HL-60 (cell line): ENCODE results near the gene DENND5A.

Experiments
- DNase-seq, 2 experiments: peaks; one replicate each; pipeline ENCODE4 v3.0.0-alpha.2; 2010 to 2020; ENCODE audit warnings: low read depth in 1 of 2, low spot score in 1 of 2
- H3K27ac ChIP-seq: fragments of 250-450 bp; sonication (Bioruptor Pico); replicated peaks from 2 replicates; pipeline ENCODE4 v1.5.1; 2020; ENCODE audit warnings: mild to moderate bottlenecking, moderate library complexity
- H3K27me3 ChIP-seq: fragments of 250-450 bp; sonication (Bioruptor Pico); 2 replicates; pipeline ENCODE4 v1.5.1; 2021; ENCODE audit warnings: mild to moderate bottlenecking, moderate library complexity; ENCODE audit not compliant: insufficient read depth, poor library complexity, severe bottlenecking
- H3K4me3 ChIP-seq: replicated peaks from 2 replicates; pipeline ENCODE4 v1.5.1; 2011; ENCODE audit warnings: mild to moderate bottlenecking, control low read depth, low read length; ENCODE audit not compliant: insufficient read depth
- GABPA ChIP-seq: IDR thresholded peaks from 2 replicates; pipeline ENCODE4 v1.6.1; 2012; ENCODE audit warnings: low read depth
- POLR2AphosphoS5 ChIP-seq: IDR thresholded peaks from 2 replicates; pipeline ENCODE4 v1.6.1; 2012; ENCODE audit warnings: low read depth
- SPI1 ChIP-seq: IDR thresholded peaks from 2 replicates; pipeline ENCODE4 v1.6.1; 2012; ENCODE audit warnings: low read depth, mild to moderate bottlenecking, borderline replicate concordance
- TF ChIP-seq, protein P1 (sequence below): IDR thresholded peaks from one replicate; pipeline ENCODE4 v1.5.1; 2011; ENCODE audit warnings: low read length, control low read depth, inconsistent platforms; ENCODE audit not compliant: insufficient read depth
- TF ChIP-seq, protein P2 (sequence below): IDR thresholded peaks from 2 replicates; pipeline ENCODE4 v1.6.1; 2012; ENCODE audit warnings: low read depth; ENCODE audit not compliant: insufficient replicate concordance

DENND5A gene

DNA sequence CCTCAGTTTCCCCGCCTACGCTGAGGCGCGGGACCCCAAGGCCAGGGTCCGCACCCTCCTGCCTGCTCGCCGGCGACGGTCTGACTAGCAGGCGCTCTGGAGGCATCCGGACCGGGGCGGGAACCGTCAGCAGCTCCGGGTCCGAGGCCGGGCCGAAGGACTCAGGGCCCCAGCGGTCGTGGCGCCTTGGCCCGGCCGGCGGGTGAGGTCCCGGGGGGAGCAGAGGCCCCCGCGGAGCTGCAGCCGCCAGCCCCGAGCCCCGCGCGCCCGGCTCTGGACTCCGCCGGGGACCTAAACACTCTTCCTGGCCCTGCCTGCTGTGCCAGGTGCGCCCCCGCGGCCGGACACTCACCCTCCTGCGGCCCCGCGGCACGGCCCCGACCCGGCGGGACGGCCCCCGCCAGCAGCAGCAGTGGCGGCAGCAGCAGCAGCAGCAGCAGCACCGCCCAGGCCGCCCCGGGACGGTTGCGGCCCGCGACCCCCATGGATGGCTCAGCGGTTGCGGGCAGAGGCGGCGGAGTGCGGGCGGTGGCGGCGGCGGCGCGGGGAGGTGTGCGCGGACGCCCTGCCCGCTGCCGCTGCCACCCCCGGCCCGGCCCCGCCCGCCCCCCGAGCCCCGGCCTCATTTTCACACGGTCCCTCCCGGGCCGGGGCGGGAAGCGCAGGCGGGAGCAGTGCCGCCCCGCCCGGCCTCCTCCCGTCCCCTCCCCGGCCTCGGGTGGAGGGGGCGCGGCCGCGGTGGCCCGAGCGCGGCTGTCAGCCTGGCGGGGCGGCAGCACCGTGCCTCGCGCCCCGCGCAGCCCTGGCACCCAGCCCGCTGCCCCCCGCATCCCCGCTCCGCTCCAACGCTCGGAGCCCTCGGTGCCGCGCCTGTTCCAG is 173.9 kb downstream of the DENND5A start, which contains the start of gene SCUBE2:
Gene SCUBE2, minus strand, starts transcription at position 556 of the 879 bp plus-strand sequence. Its CDS starts 71 bp downstream, at position 485.
- Histone ChIP-seq H3K27ac (no peak within 1 kb of the TSS), H3K4me3 (peak within 1 kb of the TSS; percentile 22), H3K27me3 (peaks cover 34% of the 10 kb centered on the region)
- TF ChIP-seq, protein P1, sequence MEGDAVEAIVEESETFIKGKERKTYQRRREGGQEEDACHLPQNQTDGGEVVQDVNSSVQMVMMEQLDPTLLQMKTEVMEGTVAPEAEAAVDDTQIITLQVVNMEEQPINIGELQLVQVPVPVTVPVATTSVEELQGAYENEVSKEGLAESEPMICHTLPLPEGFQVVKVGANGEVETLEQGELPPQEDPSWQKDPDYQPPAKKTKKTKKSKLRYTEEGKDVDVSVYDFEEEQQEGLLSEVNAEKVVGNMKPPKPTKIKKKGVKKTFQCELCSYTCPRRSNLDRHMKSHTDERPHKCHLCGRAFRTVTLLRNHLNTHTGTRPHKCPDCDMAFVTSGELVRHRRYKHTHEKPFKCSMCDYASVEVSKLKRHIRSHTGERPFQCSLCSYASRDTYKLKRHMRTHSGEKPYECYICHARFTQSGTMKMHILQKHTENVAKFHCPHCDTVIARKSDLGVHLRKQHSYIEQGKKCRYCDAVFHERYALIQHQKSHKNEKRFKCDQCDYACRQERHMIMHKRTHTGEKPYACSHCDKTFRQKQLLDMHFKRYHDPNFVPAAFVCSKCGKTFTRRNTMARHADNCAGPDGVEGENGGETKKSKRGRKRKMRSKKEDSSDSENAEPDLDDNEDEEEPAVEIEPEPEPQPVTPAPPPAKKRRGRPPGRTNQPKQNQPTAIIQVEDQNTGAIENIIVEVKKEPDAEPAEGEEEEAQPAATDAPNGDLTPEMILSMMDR, result no peak
- TF ChIP-seq GABPA, result no peak
- TF ChIP-seq, protein P2, sequence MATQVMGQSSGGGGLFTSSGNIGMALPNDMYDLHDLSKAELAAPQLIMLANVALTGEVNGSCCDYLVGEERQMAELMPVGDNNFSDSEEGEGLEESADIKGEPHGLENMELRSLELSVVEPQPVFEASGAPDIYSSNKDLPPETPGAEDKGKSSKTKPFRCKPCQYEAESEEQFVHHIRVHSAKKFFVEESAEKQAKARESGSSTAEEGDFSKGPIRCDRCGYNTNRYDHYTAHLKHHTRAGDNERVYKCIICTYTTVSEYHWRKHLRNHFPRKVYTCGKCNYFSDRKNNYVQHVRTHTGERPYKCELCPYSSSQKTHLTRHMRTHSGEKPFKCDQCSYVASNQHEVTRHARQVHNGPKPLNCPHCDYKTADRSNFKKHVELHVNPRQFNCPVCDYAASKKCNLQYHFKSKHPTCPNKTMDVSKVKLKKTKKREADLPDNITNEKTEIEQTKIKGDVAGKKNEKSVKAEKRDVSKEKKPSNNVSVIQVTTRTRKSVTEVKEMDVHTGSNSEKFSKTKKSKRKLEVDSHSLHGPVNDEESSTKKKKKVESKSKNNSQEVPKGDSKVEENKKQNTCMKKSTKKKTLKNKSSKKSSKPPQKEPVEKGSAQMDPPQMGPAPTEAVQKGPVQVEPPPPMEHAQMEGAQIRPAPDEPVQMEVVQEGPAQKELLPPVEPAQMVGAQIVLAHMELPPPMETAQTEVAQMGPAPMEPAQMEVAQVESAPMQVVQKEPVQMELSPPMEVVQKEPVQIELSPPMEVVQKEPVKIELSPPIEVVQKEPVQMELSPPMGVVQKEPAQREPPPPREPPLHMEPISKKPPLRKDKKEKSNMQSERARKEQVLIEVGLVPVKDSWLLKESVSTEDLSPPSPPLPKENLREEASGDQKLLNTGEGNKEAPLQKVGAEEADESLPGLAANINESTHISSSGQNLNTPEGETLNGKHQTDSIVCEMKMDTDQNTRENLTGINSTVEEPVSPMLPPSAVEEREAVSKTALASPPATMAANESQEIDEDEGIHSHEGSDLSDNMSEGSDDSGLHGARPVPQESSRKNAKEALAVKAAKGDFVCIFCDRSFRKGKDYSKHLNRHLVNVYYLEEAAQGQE, result no peak
- TF ChIP-seq SPI1, result no peak
- TF ChIP-seq POLR2AphosphoS5, result no peak
- DNase-seq, result no peak

DNA sequence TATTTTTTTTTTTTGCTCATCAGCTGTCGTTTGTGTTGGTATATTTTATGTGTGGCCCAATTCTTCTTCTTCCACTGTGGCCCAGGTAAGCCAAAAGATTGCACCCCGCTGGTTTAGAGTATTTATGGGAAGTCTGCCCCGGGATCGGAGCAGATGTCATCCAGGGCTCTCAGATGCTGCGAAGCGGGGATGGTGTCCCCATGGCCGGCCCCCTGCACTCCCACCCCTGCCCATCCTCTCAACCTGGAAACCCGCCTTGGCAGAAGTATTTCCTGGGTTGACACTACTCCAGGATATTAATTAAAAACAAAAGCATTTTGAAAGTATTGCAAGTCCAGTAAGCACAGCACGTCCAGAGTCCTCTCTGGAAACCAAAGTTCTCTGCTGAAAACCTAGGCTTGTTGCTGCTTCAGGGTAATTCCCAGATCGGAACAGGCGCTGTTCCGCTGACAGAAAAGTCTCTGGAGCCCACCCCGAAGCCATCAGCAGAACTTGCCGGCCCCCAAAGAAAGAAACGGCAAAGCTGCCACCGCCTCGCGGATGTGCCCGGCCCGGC is 174.6 kb downstream of the DENND5A start:
- Histone ChIP-seq H3K27ac (no peak overlapping the region), H3K4me3 (peak overlapping the region; percentile 22)
- TF ChIP-seq, protein P1, result no peak
- TF ChIP-seq POLR2AphosphoS5, result no peak

DNA sequence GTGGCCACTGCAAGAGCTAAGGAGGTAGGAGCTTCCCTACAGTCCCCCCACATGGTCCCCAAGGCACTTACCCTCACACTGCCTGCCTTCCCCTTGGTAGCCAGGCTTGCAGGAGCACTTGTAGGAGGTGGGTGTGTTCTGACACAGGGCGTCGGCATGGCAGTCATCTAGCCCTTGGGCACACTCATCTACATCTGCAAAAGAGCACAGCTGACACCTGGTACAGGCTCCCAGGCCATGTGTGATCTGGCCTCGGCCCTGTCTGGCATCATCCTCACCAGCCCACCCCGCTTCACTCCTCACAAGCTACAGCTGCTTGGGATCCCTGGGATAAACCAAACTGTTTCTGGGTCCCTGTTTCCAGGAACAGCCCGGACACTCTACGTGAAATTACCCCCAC is 175.5 kb downstream of the DENND5A start:
- Histone ChIP-seq H3K4me3 (no peak overlapping the region), H3K27ac (no peak overlapping the region), H3K27me3 (peaks cover 34% of the 10 kb centered on the region)
- no peak for DNase-seq
- TF ChIP-seq POLR2AphosphoS5 (no peak), GABPA (no peak), SPI1 (no peak)
- TF ChIP-seq, protein P2, result no peak
- TF ChIP-seq, protein P1, result no peak

More for the DNA sequence above, 174.6 kb downstream of the DENND5A start:
- H3K27me3 ChIP-seq, result peaks cover 34% of the 10 kb centered on the region
- DNase-seq, result no peak
